Immature natural killer cell (primary cell): ENCODE measurements around the gene EIF2AK3. TPM values are rescaled to one million over a fixed set of nuclear protein-coding genes. Genes with fewer than 3 reads are reported as not detected.
A peak's percentile ranks its signal among the peaks of the same experiment; 100 is the strongest.

Experiments used
- DNase-seq, 3 donors: peaks; one replicate each; pipeline ENCODE4 v3.0.0; 2022; ENCODE audit warnings: mixed read lengths in 1 of 3
- H3K27ac Mint-ChIP-seq, 6 donors: one replicate each; pipeline ENCODE4 v1.8.0; 2020; ENCODE audit warnings: mixed read lengths in 6 of 6, mild to moderate bottlenecking in 5 of 6, inconsistent platforms in 4 of 6, moderate library complexity in 3 of 6
- H3K27me3 Mint-ChIP-seq, 3 donors: one replicate each; pipeline ENCODE4 v1.8.0; 2020 to 2021; ENCODE audit warnings: low read depth in 3 of 3, mild to moderate bottlenecking in 3 of 3, mixed read lengths in 3 of 3, moderate library complexity in 3 of 3, inconsistent platforms in 1 of 3
- H3K36me3 Mint-ChIP-seq, 3 donors: one replicate each; pipeline ENCODE4 v1.8.0; 2020; ENCODE audit warnings: mixed read lengths in 3 of 3, inconsistent platforms in 2 of 3, mild to moderate bottlenecking in 2 of 3
- H3K4me1 Mint-ChIP-seq, 2 donors: one replicate each; pipeline ENCODE4 v1.8.0; 2020; ENCODE audit warnings: inconsistent platforms in 2 of 2, mild to moderate bottlenecking in 2 of 2, mixed read lengths in 2 of 2, moderate library complexity in 1 of 2
- H3K4me3 Mint-ChIP-seq, 5 donors: one replicate each; pipeline ENCODE4 v1.8.0; 2020; ENCODE audit warnings: mild to moderate bottlenecking in 5 of 5, mixed read lengths in 5 of 5, inconsistent platforms in 3 of 5, moderate library complexity in 3 of 5
- H3K9me3 Mint-ChIP-seq, 6 donors: one replicate each; pipeline ENCODE4 v1.8.0; 2020; ENCODE audit warnings: mild to moderate bottlenecking in 6 of 6, mixed read lengths in 6 of 6, inconsistent platforms in 4 of 6, moderate library complexity in 3 of 6
- polyA plus RNA-seq, 3 donors: library from polyadenylated mRNA; unstranded; fragments of 300-500 nt; fragmentation: Illumina TruSeq; gene quantifications; one replicate each; pipeline ENCODE4 v1.2.3, GENCODE V29; 2021

EIF2AK3 gene
- polyA plus RNA-seq, 3 donors from 2014 or later: 3.5 to 14.2 (median 4.4) TPM

GRCh38 chr2:88602022-88602421 lies 25.2 kb downstream of the EIF2AK3 start:
- Mint-ChIP-seq H3K4me3 (no peak overlapping the region), H3K36me3 (no peaks in the 10 kb centered on the region), H3K4me1 (peaks cover 24 to 68% of the 10 kb centered on the region in 2 donors), H3K9me3 (no peaks in the 10 kb centered on the region), H3K27ac (peak overlapping the region in 2 of 6 donors; percentile 3 to 70), H3K27me3 (peaks cover 0 to 4% (median 0%) of the 10 kb centered on the region in 3 donors)
- no peak for DNase-seq

- H3K27ac Mint-ChIP-seq: no peak overlapping the region
- H3K9me3 Mint-ChIP-seq: no peaks in the 10 kb centered on the region
- H3K4me1 Mint-ChIP-seq: peaks cover 26 to 68% of the 10 kb centered on the region in 2 donors
- no peak for DNase-seq
- no peaks in the 10 kb centered on the region for H3K36me3 Mint-ChIP-seq
- peaks cover 0 to 4% (median 0%) of the 10 kb centered on the region in 3 donors for H3K27me3 Mint-ChIP-seq
- no peak overlapping the region for H3K4me3 Mint-ChIP-seq
Observed at GRCh38 chr2:88601286-88601685, 26.0 kb downstream of the EIF2AK3 start.

- Mint-ChIP-seq H3K9me3 (no peaks in the 10 kb centered on the region), H3K27ac (peak overlapping the region in 3 of 6 donors; percentile 34 to 74 (median 35)), H3K4me1 (peaks cover 27 to 71% of the 10 kb centered on the region in 2 donors), H3K4me3 (peak overlapping the region in 1 of 5 donors; percentile 51), H3K27me3 (peaks cover 0 to 4% (median 0%) of the 10 kb centered on the region in 3 donors), H3K36me3 (peaks cover 0 to 4% (median 3%) of the 10 kb centered on the region in 3 donors)
- DNase-seq: peak in 2 of 3 donors; percentile 2 to 42
Observed at GRCh38 chr2:88600038-88600465, 27.2 kb downstream of the EIF2AK3 start.

- Mint-ChIP-seq H3K4me3 (no peak overlapping the region), H3K27me3 (peaks cover 0 to 4% (median 0%) of the 10 kb centered on the region in 3 donors), H3K4me1 (peaks cover 27 to 71% of the 10 kb centered on the region in 2 donors), H3K27ac (peak overlapping the region in 1 of 6 donors; percentile 36), H3K9me3 (no peaks in the 10 kb centered on the region), H3K36me3 (peaks cover 0 to 4% (median 3%) of the 10 kb centered on the region in 3 donors)
- no peak for DNase-seq
Observed at GRCh38 chr2:88599527-88599926, 27.7 kb downstream of the EIF2AK3 start.

- Mint-ChIP-seq H3K9me3 (no peaks in the 10 kb centered on the region), H3K4me3 (no peak overlapping the region), H3K27me3 (peaks cover 0 to 3% (median 0%) of the 10 kb centered on the region in 3 donors), H3K36me3 (peaks cover 0 to 11% (median 4%) of the 10 kb centered on the region in 3 donors), H3K4me1 (peaks cover 19 to 48% of the 10 kb centered on the region in 2 donors), H3K27ac (peak overlapping the region in 3 of 6 donors; percentile 1 to 11 (median 10))
- no peak for DNase-seq
Observed at GRCh38 chr2:88597168-88597567, 30.1 kb downstream of the EIF2AK3 start.

GRCh38 chr2:88596141-88596830 lies 31.0 kb downstream of the EIF2AK3 start:
- DNase-seq: no peak
- Mint-ChIP-seq H3K27ac (peak overlapping the region in 1 of 6 donors; percentile 13), H3K9me3 (no peaks in the 10 kb centered on the region), H3K36me3 (peaks cover 1 to 13% (median 4%) of the 10 kb centered on the region in 3 donors), H3K4me1 (peaks cover 19 to 45% of the 10 kb centered on the region in 2 donors), H3K4me3 (no peak overlapping the region), H3K27me3 (peaks cover 0 to 2% (median 0%) of the 10 kb centered on the region in 3 donors)

- Mint-ChIP-seq H3K27ac (no peak overlapping the region), H3K4me1 (peaks cover 5 to 13% of the 10 kb centered on the region in 2 donors), H3K9me3 (no peaks in the 10 kb centered on the region), H3K4me3 (no peak overlapping the region), H3K27me3 (peaks cover 0 to 2% (median 0%) of the 10 kb centered on the region in 3 donors), H3K36me3 (peaks cover 11 to 33% (median 20%) of the 10 kb centered on the region in 3 donors)
- DNase-seq: no peak
Observed at GRCh38 chr2:88591698-88592097, 35.6 kb downstream of the EIF2AK3 start.

GRCh38 chr2:88590998-88591613 lies 36.2 kb downstream of the EIF2AK3 start:
- peaks cover 11 to 33% (median 20%) of the 10 kb centered on the region in 3 donors for H3K36me3 Mint-ChIP-seq
- no peak overlapping the region for H3K4me3 Mint-ChIP-seq
- H3K4me1 Mint-ChIP-seq: peaks cover 1 to 7% of the 10 kb centered on the region in 2 donors
- peak; percentile 37 to 60 (median 52) for DNase-seq
- H3K27me3 Mint-ChIP-seq: peaks cover 0 to 2% (median 0%) of the 10 kb centered on the region in 3 donors
- no peaks in the 10 kb centered on the region for H3K9me3 Mint-ChIP-seq
- H3K27ac Mint-ChIP-seq: peak overlapping the region in 4 of 6 donors; percentile 16 to 68 (median 35)

- no peak overlapping the region for H3K27ac Mint-ChIP-seq
- H3K27me3 Mint-ChIP-seq: peaks cover 0 to 2% (median 0%) of the 10 kb centered on the region in 3 donors
- DNase-seq: no peak
- H3K36me3 Mint-ChIP-seq: peaks cover 19 to 48% (median 38%) of the 10 kb centered on the region in 3 donors
- peaks cover 1 to 2% of the 10 kb centered on the region in 2 donors for H3K4me1 Mint-ChIP-seq
- no peak overlapping the region for H3K4me3 Mint-ChIP-seq
- H3K9me3 Mint-ChIP-seq: no peaks in the 10 kb centered on the region
Observed at GRCh38 chr2:88585969-88586368, 41.3 kb downstream of the EIF2AK3 start.

- DNase-seq: no peak
- Mint-ChIP-seq H3K9me3 (no peaks in the 10 kb centered on the region), H3K27ac (peak overlapping the region in 2 of 6 donors; percentile 22 to 53), H3K4me3 (no peak overlapping the region), H3K4me1 (no peaks in the 10 kb centered on the region), H3K27me3 (peaks cover 0 to 2% (median 0%) of the 10 kb centered on the region in 3 donors), H3K36me3 (peaks cover 19 to 52% (median 29%) of the 10 kb centered on the region in 3 donors)
Observed at GRCh38 chr2:88582030-88582429, 45.2 kb downstream of the EIF2AK3 start.

- no peaks in the 10 kb centered on the region for H3K27me3 Mint-ChIP-seq
- H3K9me3 Mint-ChIP-seq: no peaks in the 10 kb centered on the region
- H3K4me3 Mint-ChIP-seq: no peak overlapping the region
- peaks cover 20 to 53% (median 24%) of the 10 kb centered on the region in 3 donors for H3K36me3 Mint-ChIP-seq
- H3K4me1 Mint-ChIP-seq: no peaks in the 10 kb centered on the region
- H3K27ac Mint-ChIP-seq: peak overlapping the region in 1 of 6 donors; percentile 42
- no peak for DNase-seq
Observed at GRCh38 chr2:88580088-88580487, 47.2 kb downstream of the EIF2AK3 start.

- DNase-seq: no peak
- no peaks in the 10 kb centered on the region for H3K4me1 Mint-ChIP-seq
- H3K9me3 Mint-ChIP-seq: no peaks in the 10 kb centered on the region
- H3K36me3 Mint-ChIP-seq: peaks cover 31 to 52% (median 33%) of the 10 kb centered on the region in 3 donors
- no peak overlapping the region for H3K27ac Mint-ChIP-seq
- no peak overlapping the region for H3K4me3 Mint-ChIP-seq
- H3K27me3 Mint-ChIP-seq: no peaks in the 10 kb centered on the region
Observed at GRCh38 chr2:88575630-88576029, 51.6 kb downstream of the EIF2AK3 start.

GRCh38 chr2:88575051-88575450 lies 52.2 kb downstream of the EIF2AK3 start:
- no peak for DNase-seq
- peaks cover 36 to 51% (median 36%) of the 10 kb centered on the region in 3 donors for H3K36me3 Mint-ChIP-seq
- no peak overlapping the region for H3K4me3 Mint-ChIP-seq
- H3K4me1 Mint-ChIP-seq: no peaks in the 10 kb centered on the region
- no peaks in the 10 kb centered on the region for H3K27me3 Mint-ChIP-seq
- peak overlapping the region in 2 of 6 donors; percentile 13 to 60 for H3K27ac Mint-ChIP-seq
- H3K9me3 Mint-ChIP-seq: no peaks in the 10 kb centered on the region

GRCh38 chr2:88574445-88574844 lies 52.8 kb downstream of the EIF2AK3 start:
- H3K36me3 Mint-ChIP-seq: peaks cover 36 to 51% (median 41%) of the 10 kb centered on the region in 3 donors
- no peaks in the 10 kb centered on the region for H3K27me3 Mint-ChIP-seq
- H3K4me3 Mint-ChIP-seq: no peak overlapping the region
- no peaks in the 10 kb centered on the region for H3K9me3 Mint-ChIP-seq
- no peak for DNase-seq
- peak overlapping the region in 2 of 6 donors; percentile 4 to 60 for H3K27ac Mint-ChIP-seq
- no peaks in the 10 kb centered on the region for H3K4me1 Mint-ChIP-seq
